Eye (tissue), 1 donor: Measurements from ENCODE around the gene SLC22A2.
"Not testable (repeated sequence)": the region's sequence is repeated elsewhere in the genome, so short reads cannot be mapped to it uniquely, and the experiment has no call there.

ENCODE experiments used
- DNase-seq: peaks from one replicate; pipeline ENCODE4 v3.0.0-alpha.2; 2015

Gene SLC22A2

DNA sequence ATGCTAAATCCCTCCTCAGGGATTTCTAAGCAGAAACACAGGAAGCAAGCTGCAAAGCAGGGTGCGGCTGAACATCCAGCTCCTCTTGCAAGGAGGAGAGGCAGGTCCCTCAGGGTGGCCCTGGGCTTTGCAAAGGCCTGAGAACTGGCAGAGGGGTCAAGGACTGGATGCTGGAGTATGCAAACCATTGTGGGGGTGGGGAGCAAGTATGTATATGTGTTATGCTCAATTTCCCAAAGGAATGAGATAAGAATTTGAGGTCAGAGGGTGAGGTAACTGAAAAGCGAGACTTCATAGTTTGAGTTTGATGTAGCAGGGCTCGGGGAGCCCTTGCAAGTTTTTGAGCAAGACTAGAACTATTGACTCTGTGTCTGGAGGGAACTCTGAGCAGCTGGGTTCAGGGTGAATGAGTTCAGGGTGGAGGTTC is 11.2 kb downstream of the SLC22A2 start:
- no peak for DNase-seq

DNA sequence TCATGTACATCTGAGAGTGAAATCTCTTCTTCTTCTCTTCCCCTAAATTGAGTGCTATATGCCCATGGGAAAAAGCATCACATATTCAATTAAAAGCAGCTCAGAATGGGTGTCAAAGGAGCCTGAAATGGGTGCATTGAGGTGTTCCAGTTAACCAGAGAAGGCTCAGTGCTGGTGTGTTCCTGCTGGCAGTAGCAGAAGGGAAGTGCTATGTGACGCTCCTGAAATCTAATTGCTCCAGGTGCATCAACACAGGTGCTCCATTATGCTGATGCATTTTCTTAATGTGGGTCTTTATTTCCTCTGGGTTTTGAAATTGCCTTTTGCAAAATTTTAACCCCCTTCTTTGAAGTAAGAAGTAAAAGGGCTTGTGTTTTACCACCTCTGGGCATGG is 17.9 kb downstream of the SLC22A2 start:
- no peak for DNase-seq

DNA sequence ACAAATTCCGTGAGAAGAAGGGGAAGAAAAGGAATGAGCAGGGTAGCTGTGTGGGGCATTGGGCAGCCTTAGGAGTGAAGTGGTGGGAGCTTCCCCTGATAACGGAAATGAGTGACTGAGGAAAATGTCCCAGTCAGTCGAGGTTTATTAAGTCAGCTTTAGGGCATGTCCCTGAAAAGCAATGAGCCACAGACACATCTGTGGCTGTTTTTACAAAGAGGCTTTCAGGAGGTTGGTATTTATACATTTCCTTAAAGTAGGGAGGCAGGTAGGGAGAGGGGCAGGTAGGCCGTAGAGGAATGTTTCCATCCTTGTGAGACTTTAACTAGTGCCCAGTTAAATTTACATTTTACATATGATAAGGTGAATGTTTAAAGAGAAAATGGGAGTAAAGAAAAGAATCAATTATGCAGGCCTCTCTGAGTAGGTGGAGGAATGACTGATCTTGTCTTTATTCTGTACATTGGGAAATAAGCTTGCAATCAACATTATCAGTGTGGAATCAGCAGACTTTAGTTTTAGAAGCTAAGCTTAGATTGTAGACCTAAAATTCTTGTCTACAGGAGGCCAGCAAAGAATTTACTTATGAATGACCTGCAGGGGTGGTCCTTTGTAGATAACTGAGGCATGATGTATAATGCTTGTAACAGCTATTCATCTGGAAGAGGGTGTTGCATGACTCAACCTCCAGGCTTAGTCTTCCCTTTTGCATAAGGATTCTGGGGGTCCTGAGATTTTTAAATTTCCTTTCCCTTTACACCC is 18.5 kb downstream of the SLC22A2 start:
- no peak for DNase-seq

DNA sequence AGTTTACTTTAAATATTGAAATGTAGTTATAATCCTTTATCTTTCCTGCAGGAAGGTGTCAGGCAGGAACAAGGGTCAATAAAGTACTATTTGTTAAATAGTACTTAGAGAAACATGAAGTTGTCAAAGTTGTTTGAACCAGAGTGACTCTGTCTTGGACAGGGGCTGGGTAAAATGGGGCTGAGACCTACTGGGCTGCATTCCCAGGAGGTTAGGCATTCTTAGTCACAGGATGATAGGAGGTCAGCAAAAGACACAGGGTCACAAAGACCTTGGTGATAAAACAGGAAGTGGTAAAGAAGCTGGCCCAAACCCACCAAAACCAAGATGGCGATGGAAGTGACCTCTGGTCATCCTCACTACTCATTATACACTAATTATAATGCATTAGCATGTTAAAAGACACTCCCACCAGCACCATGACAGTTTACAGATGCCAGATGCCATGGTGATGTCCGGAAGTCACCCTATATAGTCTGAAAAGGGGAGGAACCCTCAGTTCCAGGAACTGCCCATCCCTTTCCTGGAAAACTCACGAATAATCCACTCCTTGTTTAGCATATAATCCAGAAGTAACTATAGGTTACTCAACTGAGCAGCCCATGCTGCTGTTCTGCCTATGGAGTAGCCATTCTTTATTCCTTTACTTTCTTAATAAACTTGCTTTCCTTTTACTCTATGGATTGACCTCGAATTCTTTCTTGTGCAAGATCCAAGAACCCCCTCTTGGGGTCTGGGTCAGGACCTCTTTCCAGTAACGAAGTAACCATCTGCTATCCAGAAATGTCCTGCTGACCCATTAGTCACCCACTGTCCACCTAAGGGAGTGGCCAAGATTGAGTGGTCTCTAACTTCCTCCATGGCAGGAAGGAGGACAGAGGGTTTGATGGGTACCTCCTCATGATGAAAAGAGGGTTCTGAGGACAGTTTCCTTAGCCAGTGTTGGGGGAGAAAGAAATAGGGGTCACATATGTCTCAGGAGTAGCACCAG is 19.6 kb downstream of the SLC22A2 start:
- DNase-seq: no peak

DNA sequence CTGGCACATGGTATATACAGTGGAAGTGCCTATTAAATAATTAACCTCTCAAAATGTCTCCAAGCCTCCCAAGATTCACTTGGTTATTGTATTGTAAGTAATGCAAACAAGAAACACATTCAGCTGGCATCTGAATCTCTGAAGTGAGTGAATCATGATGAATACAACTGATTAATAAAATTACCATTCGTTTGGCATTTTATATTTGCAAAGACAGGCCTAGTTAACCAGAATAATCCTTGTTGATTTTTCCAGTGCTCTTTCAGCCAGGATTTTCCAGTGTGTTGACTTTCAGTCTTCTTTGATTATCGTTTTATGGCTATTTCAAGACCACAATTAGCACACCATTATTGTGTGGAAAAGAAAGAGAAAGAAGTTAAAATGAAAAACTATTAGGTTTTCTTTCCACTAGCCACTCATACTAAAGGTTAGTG is 20.3 kb downstream of the SLC22A2 start:
- no peak for DNase-seq

DNA sequence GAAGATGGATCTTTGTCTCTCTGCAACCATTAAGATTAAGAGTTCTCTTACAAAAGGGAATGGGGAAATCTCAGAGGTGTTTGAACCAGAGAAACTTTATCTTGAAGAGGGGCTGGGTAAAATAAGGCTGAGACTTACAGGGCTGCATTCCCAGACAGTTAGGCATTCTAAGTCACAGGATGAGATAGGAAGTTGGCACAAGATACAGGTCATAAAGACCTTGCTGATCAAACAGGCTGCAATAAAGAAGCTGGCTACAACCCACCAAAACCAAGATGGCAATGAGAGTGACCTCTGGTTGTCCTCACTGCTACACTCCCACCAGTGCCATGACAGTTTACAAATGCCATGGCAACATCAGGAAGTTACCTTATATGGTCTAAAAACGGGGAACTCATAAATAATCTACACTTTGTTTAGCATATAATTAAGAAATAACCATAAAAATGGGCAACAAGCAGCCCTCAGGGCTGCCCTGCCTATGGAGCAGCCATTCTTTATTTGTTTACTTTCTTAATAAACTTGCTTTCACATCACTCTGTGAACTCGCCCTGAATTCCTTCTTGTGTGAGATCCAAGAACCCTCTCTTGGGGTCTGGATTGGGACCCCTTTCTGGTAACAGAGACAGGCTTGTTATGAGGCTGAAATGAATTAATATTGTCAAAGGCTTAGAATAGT is 20.9 kb downstream of the SLC22A2 start:
- DNase-seq: not testable (repeated sequence)

DNA sequence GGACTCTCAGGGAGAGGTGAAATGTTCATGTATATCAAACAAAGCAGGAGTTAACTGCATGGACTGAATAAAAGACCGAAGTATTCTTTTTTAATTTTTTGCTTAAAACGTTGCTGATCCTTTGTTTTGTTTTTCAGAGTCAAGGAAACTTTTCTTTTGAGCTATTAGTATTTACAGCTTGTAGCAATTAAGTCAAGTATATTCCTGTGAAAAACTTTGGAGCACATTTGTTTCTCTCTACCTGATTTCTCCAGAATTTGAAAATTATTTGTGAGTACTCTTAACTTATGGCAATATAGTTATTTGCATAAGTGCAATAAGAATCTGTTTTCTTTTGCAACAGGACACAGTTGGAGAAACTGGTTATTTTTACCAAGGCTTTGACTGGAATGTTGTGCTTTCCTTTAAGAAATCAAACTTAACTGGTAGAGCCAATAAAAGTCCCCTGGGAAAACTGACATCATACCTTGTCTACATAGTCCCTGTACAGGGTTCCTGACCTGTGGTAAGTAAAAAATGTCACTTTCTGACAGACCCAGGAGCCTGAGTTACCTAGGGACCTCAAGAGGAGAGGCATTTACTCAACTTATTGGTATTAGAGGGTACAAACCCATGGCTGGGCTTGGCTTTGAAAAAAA is 22.3 kb downstream of the SLC22A2 start:
- not testable (repeated sequence) for DNase-seq

DNA sequence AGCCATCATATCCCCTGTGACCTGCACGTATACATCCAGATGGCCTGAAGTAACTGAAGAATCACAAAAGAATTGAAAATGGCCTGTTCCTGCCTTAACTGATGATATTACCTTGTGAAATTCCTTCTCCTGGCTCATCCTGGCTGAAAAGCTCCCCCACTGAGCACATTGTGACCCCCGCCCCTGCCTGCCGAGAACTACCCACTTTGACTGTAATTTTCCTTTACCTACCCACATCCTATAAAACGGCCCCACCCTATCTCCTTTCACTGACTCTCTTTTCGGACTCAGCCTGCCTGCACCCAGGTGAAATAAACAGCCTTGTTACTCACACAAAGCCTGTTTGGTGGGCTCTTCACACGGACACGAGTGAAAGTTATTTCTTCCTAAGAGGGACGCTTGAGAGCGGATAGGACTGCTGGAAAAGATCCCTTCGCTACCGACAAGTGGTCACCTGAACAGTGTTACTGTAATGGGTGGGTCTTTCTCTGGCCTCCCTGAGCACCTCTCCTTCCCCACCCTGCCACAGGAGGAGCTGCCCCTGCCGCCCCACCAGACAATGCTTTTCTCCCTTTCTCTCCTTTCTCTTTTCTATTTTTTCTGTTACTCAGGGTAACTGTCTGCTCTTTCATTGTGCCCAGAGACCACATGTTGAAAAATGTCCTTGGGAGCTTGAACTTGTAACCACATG is 24.5 kb downstream of the SLC22A2 start:
- not testable (repeated sequence) for DNase-seq

DNA sequence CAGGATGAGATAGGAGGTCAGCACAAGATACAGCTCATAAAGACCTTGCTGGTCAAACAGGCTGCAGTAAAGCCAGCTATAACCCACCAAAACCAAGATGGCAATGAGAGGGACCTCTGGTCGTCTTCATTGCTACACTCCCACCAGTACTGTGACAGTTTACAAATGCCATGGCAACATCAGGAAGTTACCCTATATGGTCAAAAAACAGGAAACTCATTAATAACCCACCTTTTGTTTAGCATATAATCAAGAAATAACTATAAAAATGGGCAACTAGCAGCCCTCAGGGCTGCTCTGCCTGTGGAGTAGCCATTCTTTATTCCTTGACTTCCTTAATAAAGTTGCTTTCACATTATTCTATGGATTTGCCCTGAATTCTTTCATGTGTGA is 30.9 kb downstream of the SLC22A2 start:
- no peak for DNase-seq

DNA sequence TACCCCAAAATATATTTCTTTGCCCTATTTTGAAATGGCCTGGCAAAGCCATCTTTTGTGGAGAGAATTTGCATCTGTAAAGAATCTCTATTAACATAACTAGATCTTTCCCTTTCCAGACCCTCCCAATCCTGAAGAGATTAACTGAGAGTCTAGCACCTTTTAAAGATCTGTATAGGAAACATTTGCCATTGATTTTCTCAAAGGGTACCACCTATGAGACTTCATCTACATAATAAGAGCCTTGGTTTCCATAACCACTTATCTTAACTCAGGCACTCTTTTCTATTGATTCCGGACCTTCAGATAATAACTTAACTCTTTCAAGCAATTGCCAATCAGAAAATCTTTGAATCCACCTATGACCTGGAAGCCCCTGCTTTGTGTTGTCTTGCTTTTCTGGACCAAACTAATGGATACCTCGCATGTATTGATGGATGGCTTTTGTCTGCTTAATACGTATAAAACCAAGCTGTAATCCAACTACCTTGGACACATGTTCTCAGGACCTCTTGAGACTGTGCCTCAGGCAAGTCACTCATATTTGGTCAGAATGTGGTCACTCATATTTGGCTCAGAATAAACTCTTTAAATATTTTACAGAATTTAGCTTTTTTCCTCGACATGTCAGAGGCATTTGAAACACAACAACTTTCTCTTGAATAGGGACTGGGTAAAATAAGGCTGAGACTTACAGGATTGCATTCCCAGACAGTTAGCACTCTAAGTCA is 31.4 kb downstream of the SLC22A2 start:
- no peak for DNase-seq

DNA sequence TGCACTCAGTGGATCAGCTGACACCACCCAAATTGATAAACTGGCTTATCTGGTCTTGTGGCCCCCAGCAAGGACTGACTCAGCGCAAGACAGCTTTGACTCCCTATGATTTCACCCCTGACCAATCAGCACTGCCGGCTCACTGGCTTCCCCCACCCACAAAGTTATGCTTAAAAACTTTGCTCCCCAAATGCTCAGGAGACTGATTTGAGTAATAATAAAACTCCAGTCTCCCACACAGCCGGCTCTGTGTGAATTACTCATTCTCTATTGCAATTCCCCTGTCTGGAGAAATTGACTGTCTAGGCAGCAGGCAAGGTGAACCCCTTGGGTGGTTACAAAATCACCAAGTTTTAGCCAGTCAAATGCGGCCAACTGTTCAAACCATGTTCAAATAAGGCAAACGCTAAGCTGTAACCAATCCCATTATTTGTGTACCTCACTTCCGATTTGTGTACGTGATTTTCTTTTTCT is 32.5 kb downstream of the SLC22A2 start:
- DNase-seq: no peak

DNA sequence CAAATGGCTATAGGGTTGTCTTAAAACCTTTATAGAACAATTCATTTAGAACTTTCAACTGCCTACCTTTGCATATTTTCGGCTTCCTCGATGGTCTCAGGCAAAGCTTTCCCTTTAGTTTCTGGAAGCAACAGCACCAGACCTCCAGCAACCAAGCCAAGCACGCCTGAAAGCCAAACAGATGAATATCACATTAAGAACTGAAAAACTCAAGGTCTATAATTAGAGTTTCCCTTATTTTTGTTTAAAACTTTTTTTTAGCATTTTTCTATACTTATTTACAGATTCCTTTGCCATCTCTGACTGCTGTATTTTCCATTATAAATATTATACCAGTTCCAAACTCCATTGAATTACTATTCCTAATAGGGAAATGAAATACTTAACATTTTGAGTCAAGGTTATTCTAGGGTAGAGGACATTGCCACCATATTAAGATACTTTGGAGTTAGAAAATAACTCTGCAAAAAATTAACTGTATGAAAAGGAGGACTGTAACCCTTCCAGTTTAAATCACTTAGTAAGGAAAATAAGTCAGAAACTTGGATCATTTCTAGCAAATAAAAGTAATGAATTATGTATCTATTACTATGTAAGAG is 33.9 kb downstream of the SLC22A2 start:
- no peak for DNase-seq

DNA sequence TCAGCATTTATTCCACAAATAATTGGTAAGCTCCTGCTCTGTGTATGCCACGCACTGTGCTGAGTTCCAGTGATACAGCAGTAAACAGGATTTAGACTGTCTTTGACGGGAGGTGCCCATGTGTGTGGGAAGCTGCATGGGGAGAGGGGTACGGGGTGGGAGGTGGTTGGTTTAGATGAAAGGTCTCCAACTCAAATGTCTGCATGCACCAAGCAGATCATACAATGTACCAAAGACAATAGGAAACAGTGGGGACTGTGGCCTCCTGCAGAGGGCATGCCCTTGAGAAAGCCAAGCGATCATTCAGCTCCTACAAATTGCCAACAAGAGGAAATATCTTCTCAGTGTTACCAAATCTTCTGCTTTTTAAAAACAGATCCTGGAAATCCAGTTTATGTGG is 36.1 kb downstream of the SLC22A2 start:
- no peak for DNase-seq

DNA sequence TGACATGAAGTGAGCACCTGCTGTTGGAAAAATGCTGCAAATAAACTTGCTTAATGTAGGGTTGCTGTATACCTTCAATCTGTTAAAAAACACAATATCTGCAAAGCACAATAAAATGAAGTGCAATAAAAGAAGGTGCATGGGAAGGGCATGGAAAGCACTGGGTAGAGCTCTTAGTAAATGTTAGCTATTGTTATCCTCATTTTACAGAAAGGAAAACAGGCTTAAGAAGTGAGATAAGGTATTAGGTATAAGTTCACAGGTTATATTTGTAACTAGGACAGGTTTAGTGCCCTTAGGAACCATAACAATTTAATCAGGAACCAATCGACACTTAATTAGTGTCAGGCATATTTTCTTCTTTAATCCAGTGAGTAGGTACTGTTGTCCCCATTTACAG is 36.7 kb downstream of the SLC22A2 start:
- DNase-seq: no peak

DNA sequence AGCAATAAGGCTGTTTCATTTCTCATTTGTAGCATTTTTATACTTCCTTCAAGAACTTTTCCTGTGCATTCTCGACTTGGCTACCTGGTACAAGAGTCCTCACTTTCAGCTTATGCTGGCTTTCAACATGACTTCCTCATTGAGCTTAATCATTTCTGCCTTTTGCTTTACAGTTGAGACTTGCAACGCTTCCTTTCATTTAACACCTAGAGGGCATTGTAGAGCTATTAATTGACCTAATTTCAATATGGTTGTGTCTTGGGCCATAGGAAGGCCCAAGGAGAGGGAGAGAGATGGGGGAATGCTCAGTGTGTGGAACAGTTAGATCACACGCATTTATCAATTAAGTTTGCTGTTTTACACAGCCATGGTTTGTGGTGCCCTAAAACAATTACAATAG is 37.2 kb downstream of the SLC22A2 start:
- no peak for DNase-seq

DNA sequence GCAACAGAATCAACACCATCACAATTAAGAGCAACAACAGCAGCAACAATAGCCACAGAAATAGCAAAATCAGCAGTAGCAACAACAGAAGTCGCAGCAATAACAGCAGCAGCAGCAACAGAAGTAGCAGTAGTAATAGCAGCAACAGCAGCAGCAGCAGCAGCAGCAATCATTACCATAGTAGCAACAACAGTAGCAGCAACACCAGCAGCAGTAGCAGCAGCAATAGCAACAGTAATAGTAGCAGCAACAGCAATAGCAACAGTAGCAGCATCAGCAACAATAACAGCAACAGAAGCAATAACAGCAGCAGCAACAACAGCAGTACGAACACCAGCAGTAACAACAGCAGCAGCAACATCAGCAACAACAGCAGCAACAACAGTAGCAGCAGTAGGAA is 39.8 kb downstream of the SLC22A2 start:
- DNase-seq: no peak

DNA sequence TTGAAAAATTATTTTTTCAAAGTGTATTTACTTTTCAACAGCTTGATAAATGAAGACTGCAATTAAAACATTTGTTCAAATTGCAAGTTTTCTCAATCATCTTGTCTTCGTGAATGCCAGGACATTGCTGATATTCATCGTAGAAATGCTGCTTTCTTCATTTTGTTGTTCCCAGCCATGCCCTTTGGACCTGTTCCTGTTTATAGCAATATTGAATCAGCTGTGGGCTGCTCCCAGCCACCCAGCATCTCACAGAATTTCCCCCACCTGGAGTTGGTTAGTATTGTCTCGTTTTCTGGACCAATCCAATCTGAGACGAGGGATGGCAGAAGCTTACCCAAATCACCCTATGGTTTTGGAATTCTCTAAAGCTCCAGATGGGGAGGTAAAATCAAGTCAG is 40.8 kb downstream of the SLC22A2 start:
- no peak for DNase-seq

DNA sequence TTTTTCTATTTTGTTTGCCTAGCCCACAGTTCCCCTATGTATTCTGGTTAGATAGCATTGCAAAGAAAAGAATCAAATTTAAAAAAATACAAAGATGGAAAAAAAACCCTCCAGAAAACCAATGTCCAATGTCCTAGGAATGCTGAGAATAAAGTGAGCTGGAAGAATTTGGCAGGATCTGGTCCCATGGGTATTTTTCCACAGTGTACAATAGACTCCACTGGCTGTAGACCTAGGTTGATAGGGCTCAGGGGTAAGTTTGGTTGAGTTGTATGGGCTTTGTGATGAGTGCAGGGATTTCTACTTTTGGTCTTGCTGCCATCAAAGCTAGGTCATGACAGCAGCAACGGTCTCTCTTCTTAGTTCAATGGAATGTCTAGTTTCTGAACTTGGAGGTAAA is 41.5 kb downstream of the SLC22A2 start:
- no peak for DNase-seq

DNA sequence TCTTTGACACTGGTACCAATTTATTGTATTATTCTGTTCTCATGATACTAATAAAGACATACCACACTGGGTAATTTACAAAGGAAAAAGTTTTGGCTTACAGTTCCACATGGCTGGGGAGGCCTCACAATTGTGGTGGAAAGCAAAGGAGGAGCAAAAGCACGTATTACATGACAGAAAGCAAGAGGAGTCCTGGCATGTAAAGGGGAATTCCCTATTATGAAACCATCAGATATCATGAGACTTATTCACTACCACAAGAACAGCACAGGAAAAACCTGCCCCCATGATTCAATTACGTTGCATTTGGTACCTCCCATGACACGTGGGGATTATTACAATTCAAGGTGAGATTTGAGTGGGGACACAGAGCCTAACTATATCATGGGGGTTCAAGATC is 43.4 kb downstream of the SLC22A2 start:
- DNase-seq: no peak

DNA sequence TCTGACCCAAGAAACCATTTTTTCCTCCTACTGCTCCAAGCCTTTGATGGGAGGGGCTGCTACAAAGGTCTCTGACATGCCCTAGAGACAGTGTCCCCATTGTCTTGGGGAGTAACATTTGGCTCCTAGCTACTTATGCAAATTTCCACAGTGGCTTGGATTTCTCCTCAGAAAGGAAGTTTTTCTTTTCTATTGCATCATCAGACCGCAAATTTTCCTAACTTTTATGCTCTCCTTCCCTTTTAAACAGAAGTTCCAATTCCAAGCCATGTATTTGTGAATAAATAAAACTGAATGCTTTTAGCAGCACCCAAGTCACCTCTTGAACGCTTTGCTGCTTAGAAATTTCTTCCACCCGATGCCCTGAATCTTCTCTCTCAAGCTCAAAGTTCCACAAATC is 51.0 kb downstream of the SLC22A2 start:
- no peak for DNase-seq

DNA sequence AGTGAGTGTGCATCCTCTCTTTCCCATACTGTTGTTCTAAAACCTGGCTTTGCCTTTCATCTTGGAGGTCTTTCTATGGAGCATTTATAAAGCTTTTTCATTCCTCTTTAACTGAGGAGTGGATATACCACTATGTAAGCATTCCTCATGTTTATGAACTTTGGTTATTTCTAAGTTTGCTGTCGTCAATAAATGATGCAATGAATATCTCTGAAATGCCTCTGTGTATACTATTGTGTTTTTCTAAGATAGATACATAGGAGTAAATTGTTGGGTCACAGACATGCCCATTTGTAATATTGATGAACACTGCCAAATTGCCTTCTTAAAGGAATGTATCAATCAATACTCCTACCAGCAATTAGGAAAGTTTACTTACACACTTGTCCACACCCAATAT is 53.9 kb downstream of the SLC22A2 start:
- DNase-seq: no peak
